SK-N-SH (cell line): ENCODE data around the gene CA6. TPM values are rescaled to one million over a fixed set of nuclear protein-coding genes. Genes with fewer than 3 reads are reported as not detected.

Experiments used
- CTCF ChIA-PET: fragments of 300-600, 350-600 bp; formaldehyde crosslinking; extraction: SDS; loops from one replicate; lab custom pipeline; 2021; lab: Yijun Ruan, JAX
- POLR2A ChIA-PET: fragments of 350-600 bp; sonication (Branson Sonifier 250); formaldehyde crosslinking; extraction: SDS; loops from one replicate; lab custom pipeline; 2020; ENCODE audit warnings: antibody characterized with exemption, inconsistent platforms; lab: Yijun Ruan, JAX
- DNase-seq: peaks from one replicate; pipeline ENCODE4 v3.0.0; 2012
- H2AFZ ChIP-seq: fragments of 200-600 bp; sonication (generic); 2 replicates; pipeline ENCODE4 v1.8.1; 2016; ENCODE audit warnings: antibody characterized with exemption, mild to moderate bottlenecking, low read depth
- H3F3A ChIP-seq: fragments of 200-600 bp; sonication (generic); replicated peaks from 2 replicates; pipeline ENCODE3; 2016; ENCODE audit warnings: antibody characterized with exemption, mild to moderate bottlenecking; ENCODE audit not compliant: insufficient read depth
- H3K27ac ChIP-seq, 2 experiments: fragments of 200-500 bp in 1 of 2; fragments of 200-600 bp in 1 of 2; sonication (Bioruptor generic) in 1 of 2; sonication (generic), shearing (Covaris generic) in 1 of 2; 2 replicates each; pipeline versions ENCODE4 v1.5.1 to v1.6.1; 2014 to 2016; ENCODE audit warnings: low read depth in 2 of 2, inconsistent platforms in 1 of 2, low read length in 1 of 2, mild to moderate bottlenecking in 1 of 2, mixed read lengths in 1 of 2
- H3K27me3 ChIP-seq: fragments of 200-600 bp; sonication (generic), shearing (Covaris generic); 2 replicates; pipeline ENCODE4 v1.6.1; 2016; ENCODE audit warnings: mixed run types; ENCODE audit not compliant: insufficient read depth
- H3K36me3 ChIP-seq, 2 experiments: fragments of 200-500 bp in 1 of 2; fragments of 200-600 bp in 1 of 2; sonication (Bioruptor generic) in 1 of 2; sonication (generic) in 1 of 2; replicated peaks in 1 of 2; 2 replicates each; pipeline versions ENCODE3 to v1.5.1; 2014 to 2016; ENCODE audit warnings: low read length in 1 of 2, mild to moderate bottlenecking in 1 of 2; ENCODE audit not compliant: insufficient read depth in 2 of 2, control insufficient read depth in 1 of 2
- H3K4me1 ChIP-seq, 2 experiments: fragments of 200-500 bp in 1 of 2; fragments of 200-600 bp in 1 of 2; sonication (Bioruptor generic) in 1 of 2; sonication (generic), shearing (Covaris generic) in 1 of 2; 2 replicates each; pipeline versions ENCODE4 v1.5.1 to v1.6.1; 2014 to 2016; ENCODE audit warnings: low read depth in 1 of 2, low read length in 1 of 2, mixed run types in 1 of 2; ENCODE audit not compliant: insufficient read depth in 2 of 2, control insufficient read depth in 1 of 2
- H3K4me2 ChIP-seq: fragments of 200-600 bp; sonication (generic), shearing (Covaris generic); 2 replicates; pipeline ENCODE4 v1.6.1; 2017; ENCODE audit warnings: mixed run types
- H3K4me3 ChIP-seq, 2 experiments: fragments of 200-500 bp in 1 of 2; fragments of 200-600 bp in 1 of 2; sonication (Bioruptor generic) in 1 of 2; sonication (generic), shearing (Covaris generic) in 1 of 2; 2 replicates each; pipeline versions ENCODE4 v1.5.1 to v1.8.1; 2014 to 2016; ENCODE audit warnings: low read depth in 2 of 2, inconsistent platforms in 1 of 2, low read length in 1 of 2, mild to moderate bottlenecking in 1 of 2, mixed read lengths in 1 of 2, moderate library complexity in 1 of 2
- H3K79me2 ChIP-seq: fragments of 200-600 bp; sonication (generic); 2 replicates; pipeline ENCODE4 v1.8.1; 2017; ENCODE audit warnings: mild to moderate bottlenecking; ENCODE audit not compliant: insufficient read depth
- H3K9ac ChIP-seq: fragments of 200-600 bp; sonication (generic); 2 replicates; pipeline ENCODE4 v1.6.1; 2017; ENCODE audit warnings: mixed run types
- H3K9me2 ChIP-seq: fragments of 200-600 bp; sonication (generic); 2 replicates; pipeline ENCODE4 v1.6.1; 2017; ENCODE audit warnings: mixed run types
- H3K9me3 ChIP-seq: fragments of 200-600 bp; sonication (generic); 2 replicates; pipeline ENCODE4 v1.6.1; 2017; ENCODE audit warnings: mixed run types, mild to moderate bottlenecking, moderate library complexity
- H4K20me1 ChIP-seq: fragments of 200-600 bp; sonication (generic); 2 replicates; pipeline ENCODE4 v1.6.1; 2017; ENCODE audit warnings: mild to moderate bottlenecking, mixed run types; ENCODE audit not compliant: insufficient read depth
- NFIC ChIP-seq: IDR thresholded peaks from 2 replicates; pipeline ENCODE4 v1.4.0; 2012; ENCODE audit warnings: borderline replicate concordance
- NRF1 ChIP-seq: IDR thresholded peaks from 2 replicates; pipeline ENCODE4 v1.6.1; 2012; ENCODE audit warnings: low read depth, mild to moderate bottlenecking, low read length
- POLR2AphosphoS5 ChIP-seq: IDR thresholded peaks from 2 replicates; pipeline ENCODE4 v1.6.1; 2012; ENCODE audit warnings: low read depth, low read length
- RAD21 ChIP-seq: IDR thresholded peaks from 2 replicates; pipeline ENCODE4 v1.6.1; 2012; ENCODE audit warnings: mild to moderate bottlenecking, low read length
- SMC3 ChIP-seq: IDR thresholded peaks from 2 replicates; pipeline ENCODE4 v1.6.1; 2012; ENCODE audit warnings: low read depth, low read length, improper control_type of control experiment
- TAF1 ChIP-seq: IDR thresholded peaks from 2 replicates; pipeline ENCODE4 v1.6.1; 2012; ENCODE audit warnings: low read depth, mild to moderate bottlenecking, low read length, moderate library complexity, borderline replicate concordance
- YY1 ChIP-seq: IDR thresholded peaks from 2 replicates; pipeline ENCODE4 v1.4.0; 2012; ENCODE audit warnings: low read depth, mild to moderate bottlenecking
- WGBS: methylation state at CpG from one replicate; pipeline ENCODE4 v1.1.6; 2017; ENCODE audit warnings: low lambda C conversion rate; 5-methylcytosine and 5-hydroxymethylcytosine counted together
- polyA plus RNA-seq, 3 experiments: library from polyadenylated mRNA; depleted of rRNA; stranded (reverse); fragments of >200 nt; gene quantifications; 2 replicates each; pipeline ENCODE4 v1.2.3, GENCODE V29; 2012
- TF ChIP-seq, protein P1 (sequence below): IDR thresholded peaks from 2 replicates; pipeline ENCODE4 v1.4.0; 2012; ENCODE audit warnings: low read depth
- TF ChIP-seq, protein P2 (sequence below): fragments of 200-600 bp; sonication (generic); IDR thresholded peaks from 2 replicates; pipeline ENCODE4 v1.6.1; 2017; ENCODE audit warnings: antibody characterized with exemption, mild to moderate bottlenecking, moderate library complexity

CA6 gene
- polyA plus RNA-seq, 1 of the 3 experiments (the other 2 are of a cell fraction) = not detected

DNA sequence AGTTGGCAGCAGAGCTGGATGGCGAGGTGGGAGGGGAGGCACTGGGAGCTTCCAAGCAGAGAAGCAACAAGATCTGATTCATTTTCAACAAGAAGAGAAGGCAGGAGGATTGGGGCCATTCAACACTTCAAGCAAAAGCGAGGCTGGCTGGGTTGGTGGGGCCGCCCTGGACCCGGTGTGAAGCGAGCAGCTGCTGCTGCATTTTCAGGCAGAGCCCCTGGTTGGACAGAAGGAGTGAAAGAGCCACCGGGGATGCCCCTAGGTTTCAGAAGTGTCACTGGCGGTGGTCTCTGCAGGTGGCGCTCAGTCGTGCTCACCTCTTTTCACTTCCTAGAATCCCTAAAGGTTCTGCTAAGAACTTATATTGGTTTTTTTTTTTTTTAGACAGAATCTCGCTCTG is 62.6 kb downstream of the CA6 start:
- Histone ChIP-seq H3K9me3 (no peaks in the 10 kb centered on the region), H4K20me1 (no peaks in the 10 kb centered on the region), H3K27ac (no peak overlapping the region), H3K27me3 (no peaks in the 10 kb centered on the region)
- no peak for TF ChIP-seq NRF1
- TF ChIP-seq, protein P1, sequence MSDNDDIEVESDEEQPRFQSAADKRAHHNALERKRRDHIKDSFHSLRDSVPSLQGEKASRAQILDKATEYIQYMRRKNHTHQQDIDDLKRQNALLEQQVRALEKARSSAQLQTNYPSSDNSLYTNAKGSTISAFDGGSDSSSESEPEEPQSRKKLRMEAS = no peak
- no peak for TF ChIP-seq TAF1
- TF ChIP-seq NFIC = no peak
- TF ChIP-seq, all 33 proteins: peak for 0
- Histone ChIP-seq H3K9ac (no peak overlapping the region), H3K36me3 (no peaks in the 10 kb centered on the region), H3K4me1 (no peaks in the 10 kb centered on the region), H3K4me3 (no peak overlapping the region), H3K4me2 (no peak overlapping the region), H3F3A (no peaks in the 10 kb centered on the region), H3K79me2 (no peaks in the 10 kb centered on the region), H3K9me2 (no peaks in the 10 kb centered on the region), H2AFZ (no peak overlapping the region)
- no peak for DNase-seq
- ChIA-PET POLR2A (no interaction called here), CTCF (interaction anchor here (0.6 to 1.4 kb wide), 4 partner anchors 18 to 90 kb away, joined by 3 to 4 read pairs (median 3); no protein-coding TSS in a partner anchor)
- WGBS = 77% methylated on average over 9 of the region's 10 CpGs

DNA sequence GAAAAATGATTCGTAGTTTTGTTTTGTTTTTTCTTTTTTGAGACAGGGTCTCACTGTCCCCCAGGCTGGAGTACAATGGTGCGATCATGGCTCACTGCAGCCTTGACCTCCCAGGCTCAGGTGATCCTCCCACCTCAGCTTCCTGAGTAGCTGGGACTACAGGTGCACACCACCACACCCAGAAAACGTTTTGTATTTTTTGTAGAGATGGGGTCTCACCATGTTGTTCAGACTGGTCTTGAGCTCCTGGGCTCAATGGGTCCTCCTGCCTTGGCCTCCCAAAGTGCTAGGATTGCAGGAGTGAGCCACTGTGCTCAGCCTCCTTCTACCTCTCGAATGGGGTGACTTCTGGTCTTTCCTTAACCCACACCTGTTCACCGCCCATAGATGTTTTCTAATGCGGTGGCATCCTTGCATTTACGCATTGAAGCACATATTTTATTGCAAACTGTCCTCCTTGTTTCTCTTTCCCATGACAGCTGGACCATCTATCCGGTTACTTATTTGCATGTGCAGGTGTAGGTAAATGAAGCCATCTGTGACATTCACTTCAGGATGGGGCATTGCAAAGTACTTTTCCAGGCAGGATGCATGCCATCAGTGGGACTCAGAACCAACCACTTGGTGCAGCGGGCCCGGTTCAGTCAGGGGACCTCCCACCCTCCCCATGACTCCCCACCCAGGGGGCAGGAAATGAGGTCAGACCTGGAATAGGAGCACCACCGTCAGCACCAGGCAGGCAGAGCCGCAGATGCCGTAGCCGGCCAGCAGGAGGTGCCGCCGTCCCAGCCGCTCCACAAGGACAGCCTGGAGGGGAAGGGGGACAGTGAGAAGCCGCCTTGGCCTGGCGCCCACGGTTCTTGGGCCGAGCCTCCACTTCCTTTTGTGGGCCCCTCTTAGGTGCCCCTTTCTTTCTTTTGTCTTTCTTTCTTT is 64.0 kb downstream of the CA6 start:
- Histone ChIP-seq H3K9me2 (no peaks in the 10 kb centered on the region), H2AFZ (no peak overlapping the region), H3K9ac (no peak overlapping the region), H3K9me3 (no peaks in the 10 kb centered on the region), H3K4me3 (no peak overlapping the region), H3K27ac (no peak overlapping the region), H3K27me3 (no peaks in the 10 kb centered on the region), H3F3A (no peaks in the 10 kb centered on the region), H3K4me2 (no peak overlapping the region), H3K4me1 (no peaks in the 10 kb centered on the region), H3K79me2 (no peaks in the 10 kb centered on the region), H3K36me3 (no peaks in the 10 kb centered on the region), H4K20me1 (no peaks in the 10 kb centered on the region)
- peak; percentile 60 for DNase-seq
- TF ChIP-seq YY1 = no peak
- TF ChIP-seq POLR2AphosphoS5 = no peak
- TF ChIP-seq, protein P2, sequence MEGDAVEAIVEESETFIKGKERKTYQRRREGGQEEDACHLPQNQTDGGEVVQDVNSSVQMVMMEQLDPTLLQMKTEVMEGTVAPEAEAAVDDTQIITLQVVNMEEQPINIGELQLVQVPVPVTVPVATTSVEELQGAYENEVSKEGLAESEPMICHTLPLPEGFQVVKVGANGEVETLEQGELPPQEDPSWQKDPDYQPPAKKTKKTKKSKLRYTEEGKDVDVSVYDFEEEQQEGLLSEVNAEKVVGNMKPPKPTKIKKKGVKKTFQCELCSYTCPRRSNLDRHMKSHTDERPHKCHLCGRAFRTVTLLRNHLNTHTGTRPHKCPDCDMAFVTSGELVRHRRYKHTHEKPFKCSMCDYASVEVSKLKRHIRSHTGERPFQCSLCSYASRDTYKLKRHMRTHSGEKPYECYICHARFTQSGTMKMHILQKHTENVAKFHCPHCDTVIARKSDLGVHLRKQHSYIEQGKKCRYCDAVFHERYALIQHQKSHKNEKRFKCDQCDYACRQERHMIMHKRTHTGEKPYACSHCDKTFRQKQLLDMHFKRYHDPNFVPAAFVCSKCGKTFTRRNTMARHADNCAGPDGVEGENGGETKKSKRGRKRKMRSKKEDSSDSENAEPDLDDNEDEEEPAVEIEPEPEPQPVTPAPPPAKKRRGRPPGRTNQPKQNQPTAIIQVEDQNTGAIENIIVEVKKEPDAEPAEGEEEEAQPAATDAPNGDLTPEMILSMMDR = peak; percentile 47
- TF ChIP-seq SMC3 = peak; percentile 27
- TF ChIP-seq RAD21 = 0 out of 2 replicates have a peak, but pooled peaks have one; percentile 6
- CTCF ChIA-PET = interaction anchor here (0.7 to 2.0 kb wide), 2 partner anchors 92 to 182 kb away, joined by 3 to 6 read pairs; no protein-coding TSS in a partner anchor
- WGBS = 81% methylated on average over 11 of the region's 21 CpGs
- POLR2A ChIA-PET = no interaction called here
